ENCODE measurements around the gene PDZK1.

- TF ChIP-seq POLR2A (IDR thresholded peaks at IDR 0.05): no peak
- TF ChIP-seq CTCF (IDR thresholded peaks at IDR 0.05): no peak
Observed at GRCh38 chr1:145701306-145701862, 5.8 kb downstream of the PDZK1 start.

Data from body of pancreas (tissue), 4 donors.